ENCODE results near the gene KPNA6. TPM values are rescaled to one million over a fixed set of nuclear protein-coding genes. Genes with fewer than 3 reads are reported as not detected.

The KPNA6 gene
- polyA plus RNA-seq, 1 of the 3 experiments (the other 2 are of a cell fraction): 13.1 TPM

DNA sequence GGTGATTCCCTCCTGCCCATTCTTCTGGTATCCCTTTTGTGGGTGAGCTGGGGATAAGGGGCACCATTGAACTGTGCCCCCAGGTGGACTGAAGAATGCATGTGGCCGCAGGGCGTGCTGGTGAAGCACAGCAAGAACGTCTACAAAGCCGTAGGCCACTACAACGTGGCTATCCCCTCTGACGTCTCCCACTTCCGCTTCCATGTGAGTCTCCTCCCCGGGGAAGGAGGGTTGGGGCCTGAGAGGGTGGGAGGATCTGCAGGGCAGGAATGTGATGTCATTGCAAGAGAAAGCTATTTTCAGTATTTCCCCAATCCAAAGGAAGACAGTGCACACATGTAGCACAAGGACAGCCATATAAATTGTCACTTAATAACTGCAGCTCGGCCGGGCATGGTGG is 7.5 kb upstream of the KPNA6 start:
- POLR2A ChIA-PET: no interaction called here
- no peaks in the 10 kb centered on the region for H4K20me1 ChIP-seq (ENCODE audit: insufficient read depth)
- no peak overlapping the region for H3K9ac ChIP-seq
- no peaks in the 10 kb centered on the region for H3K9me3 ChIP-seq
- no peak overlapping the region for H2AFZ ChIP-seq (ENCODE audit: low read depth)
- CTCF ChIA-PET: interaction anchor here (2.3 kb wide), 1 partner anchor 9 kb away, joined by 7 read pairs; no protein-coding TSS in a partner anchor
- TF ChIP-seq FOSL2 (IDR thresholded peaks at IDR 0.05; ENCODE audit: borderline replicate concordance, low read depth) (no peak), PBX3 (IDR thresholded peaks at IDR 0.05) (no peak), SMC3 (IDR thresholded peaks at IDR 0.05; ENCODE audit: low read depth, low read length) (no peak), REST (IDR thresholded peaks at IDR 0.05; ENCODE audit: low read depth, low read length) (no peak), GABPA (IDR thresholded peaks at IDR 0.05; ENCODE audit: low read depth) (no peak), SIN3A (IDR thresholded peaks at IDR 0.05; ENCODE audit: borderline replicate concordance, low read depth, low read length) (no peak), ELF1 (IDR thresholded peaks at IDR 0.05) (no peak), TCF12 (IDR thresholded peaks at IDR 0.05) (no peak), EZH2phosphoT487 (IDR thresholded peaks at IDR 0.05; ENCODE audit: borderline replicate concordance, low read depth) (no peak)
- TF ChIP-seq, protein P1, sequence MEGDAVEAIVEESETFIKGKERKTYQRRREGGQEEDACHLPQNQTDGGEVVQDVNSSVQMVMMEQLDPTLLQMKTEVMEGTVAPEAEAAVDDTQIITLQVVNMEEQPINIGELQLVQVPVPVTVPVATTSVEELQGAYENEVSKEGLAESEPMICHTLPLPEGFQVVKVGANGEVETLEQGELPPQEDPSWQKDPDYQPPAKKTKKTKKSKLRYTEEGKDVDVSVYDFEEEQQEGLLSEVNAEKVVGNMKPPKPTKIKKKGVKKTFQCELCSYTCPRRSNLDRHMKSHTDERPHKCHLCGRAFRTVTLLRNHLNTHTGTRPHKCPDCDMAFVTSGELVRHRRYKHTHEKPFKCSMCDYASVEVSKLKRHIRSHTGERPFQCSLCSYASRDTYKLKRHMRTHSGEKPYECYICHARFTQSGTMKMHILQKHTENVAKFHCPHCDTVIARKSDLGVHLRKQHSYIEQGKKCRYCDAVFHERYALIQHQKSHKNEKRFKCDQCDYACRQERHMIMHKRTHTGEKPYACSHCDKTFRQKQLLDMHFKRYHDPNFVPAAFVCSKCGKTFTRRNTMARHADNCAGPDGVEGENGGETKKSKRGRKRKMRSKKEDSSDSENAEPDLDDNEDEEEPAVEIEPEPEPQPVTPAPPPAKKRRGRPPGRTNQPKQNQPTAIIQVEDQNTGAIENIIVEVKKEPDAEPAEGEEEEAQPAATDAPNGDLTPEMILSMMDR (IDR thresholded peaks at IDR 0.05): no peak
- TF ChIP-seq, protein P2, sequence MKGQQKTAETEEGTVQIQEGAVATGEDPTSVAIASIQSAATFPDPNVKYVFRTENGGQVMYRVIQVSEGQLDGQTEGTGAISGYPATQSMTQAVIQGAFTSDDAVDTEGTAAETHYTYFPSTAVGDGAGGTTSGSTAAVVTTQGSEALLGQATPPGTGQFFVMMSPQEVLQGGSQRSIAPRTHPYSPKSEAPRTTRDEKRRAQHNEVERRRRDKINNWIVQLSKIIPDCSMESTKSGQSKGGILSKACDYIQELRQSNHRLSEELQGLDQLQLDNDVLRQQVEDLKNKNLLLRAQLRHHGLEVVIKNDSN (IDR thresholded peaks at IDR 0.05; ENCODE audit: borderline replicate concordance, low read depth): no peak
- H3F3A ChIP-seq (replicated peaks; ENCODE audit: insufficient read depth): peaks cover 22% of the 10 kb centered on the region
- H3K27ac ChIP-seq (ENCODE audit: low read depth in 2 of 2, low read length in 1 of 2): peak overlapping the region in 1 of 2 experiments; percentile 73; a peak in 2 of 4 replicates
- no peaks in the 10 kb centered on the region; the same call in 1 of the 2 replicates for H3K79me2 ChIP-seq (ENCODE audit: insufficient read depth)
- H3K4me3 ChIP-seq (ENCODE audit: low read depth in 2 of 2, low read length in 1 of 2): no peak overlapping the region
- WGBS (ENCODE audit: low lambda C conversion rate): 95% methylated on average over 10 of the region's 10 CpGs
- H3K9me2 ChIP-seq: no peaks in the 10 kb centered on the region
- H3K27me3 ChIP-seq (ENCODE audit: insufficient read depth): no peaks in the 10 kb centered on the region
- peak overlapping the region; percentile 60; the same call in 1 of the 2 replicates for H3K4me2 ChIP-seq
- peaks cover 13 to 29% of the 10 kb centered on the region in 2 experiments for H3K36me3 ChIP-seq (replicated peaks in 1 of 2; ENCODE audit: control insufficient read depth in 1 of 2, insufficient read depth in 2 of 2, low read length in 1 of 2)
- DNase-seq: no peak
- peaks cover 0 to 15% of the 10 kb centered on the region in 2 experiments; a peak in 2 of 4 replicates for H3K4me1 ChIP-seq (ENCODE audit: control insufficient read depth in 1 of 2, insufficient read depth in 2 of 2, low read depth in 1 of 2, low read length in 1 of 2)
